Vagina (tissue), 2 donors: ENCODE results near the gene NONO.

Source experiments
- POLR2A ChIP-seq, 2 donors: fragments of 450-650 bp; IDR thresholded peaks; one replicate each; pipeline ENCODE4 v1.6.1; 2017; ENCODE audit warnings: antibody characterized with exemption in 2 of 2, mild to moderate bottlenecking in 2 of 2, moderate library complexity in 2 of 2
- POLR2AphosphoS5 ChIP-seq, 2 donors: sonication (generic); formaldehyde crosslinking; IDR thresholded peaks; one replicate each; pipeline ENCODE4 v1.9.0; 2017; ENCODE audit warnings: antibody characterized with exemption in 2 of 2, mild to moderate bottlenecking in 2 of 2, low read depth in 1 of 2; ENCODE audit not compliant: insufficient read depth in 1 of 2
- TF ChIP-seq, protein P1 (sequence below), 3 experiments: fragments of 450-650 bp in 2 of 3; fragments of 200-600 bp in 1 of 3; sonication (generic) in 1 of 3; IDR thresholded peaks; one replicate each; pipeline ENCODE4 v1.5.1; 2017 to 2019; ENCODE audit warnings: antibody characterized with exemption in 3 of 3, mild to moderate bottlenecking in 2 of 3, moderate library complexity in 2 of 3

DNA sequence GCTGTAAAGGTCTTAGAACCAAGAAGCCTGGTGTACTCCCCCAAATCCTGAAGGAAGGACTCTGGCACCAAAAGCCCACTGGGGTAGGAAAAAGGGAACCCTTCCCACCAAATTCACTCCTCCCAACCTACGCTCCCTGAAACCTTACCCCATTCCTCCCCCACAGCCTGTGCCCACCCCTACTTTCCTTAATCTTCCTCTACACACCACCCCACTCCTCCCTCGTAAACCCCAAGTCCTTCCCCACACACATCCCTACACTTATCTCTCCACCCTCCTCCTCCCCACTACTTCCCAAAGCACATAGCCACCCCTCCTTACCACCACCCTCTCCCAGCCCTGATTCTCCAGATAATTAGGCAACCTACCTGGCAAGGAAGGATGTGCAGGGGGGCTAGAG lies 31.2 kb upstream of the NONO start:
- TF ChIP-seq POLR2A (IDR thresholded peaks at IDR 0.05), result no peak
- TF ChIP-seq, protein P1, sequence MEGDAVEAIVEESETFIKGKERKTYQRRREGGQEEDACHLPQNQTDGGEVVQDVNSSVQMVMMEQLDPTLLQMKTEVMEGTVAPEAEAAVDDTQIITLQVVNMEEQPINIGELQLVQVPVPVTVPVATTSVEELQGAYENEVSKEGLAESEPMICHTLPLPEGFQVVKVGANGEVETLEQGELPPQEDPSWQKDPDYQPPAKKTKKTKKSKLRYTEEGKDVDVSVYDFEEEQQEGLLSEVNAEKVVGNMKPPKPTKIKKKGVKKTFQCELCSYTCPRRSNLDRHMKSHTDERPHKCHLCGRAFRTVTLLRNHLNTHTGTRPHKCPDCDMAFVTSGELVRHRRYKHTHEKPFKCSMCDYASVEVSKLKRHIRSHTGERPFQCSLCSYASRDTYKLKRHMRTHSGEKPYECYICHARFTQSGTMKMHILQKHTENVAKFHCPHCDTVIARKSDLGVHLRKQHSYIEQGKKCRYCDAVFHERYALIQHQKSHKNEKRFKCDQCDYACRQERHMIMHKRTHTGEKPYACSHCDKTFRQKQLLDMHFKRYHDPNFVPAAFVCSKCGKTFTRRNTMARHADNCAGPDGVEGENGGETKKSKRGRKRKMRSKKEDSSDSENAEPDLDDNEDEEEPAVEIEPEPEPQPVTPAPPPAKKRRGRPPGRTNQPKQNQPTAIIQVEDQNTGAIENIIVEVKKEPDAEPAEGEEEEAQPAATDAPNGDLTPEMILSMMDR (IDR thresholded peaks at IDR 0.05), result no peak
- no peak for TF ChIP-seq POLR2AphosphoS5 (IDR thresholded peaks at IDR 0.05; ENCODE audit: insufficient read depth in 1 of 2, low read depth in 1 of 2)
